Esophagus muscularis mucosa (tissue), 4 donors: ENCODE results near the gene CPLANE2. TPM values are rescaled to one million over a fixed set of nuclear protein-coding genes. Genes with fewer than 3 reads are reported as not detected.
A peak's percentile ranks its signal among the peaks of the same experiment; 100 is the strongest.
"Not testable (repeated sequence)": the region's sequence is repeated elsewhere in the genome, so short reads cannot be mapped to it uniquely, and the experiment has no call there.

ENCODE experiments used
- DNase-seq: peaks from one replicate; pipeline ENCODE4 v3.0.0-alpha.2; 2017; ENCODE audit errors: extremely low spot score
- H3K27ac ChIP-seq, 4 donors: fragments of 200-600 bp; sonication (generic); replicated peaks in 1 of 4; 1 replicate in 3 of 4; 2 replicates in 1 of 4; pipeline ENCODE4 v1.5.1; 2016 to 2019; ENCODE audit warnings: mild to moderate bottlenecking in 1 of 4
- H3K27me3 ChIP-seq, 4 donors: fragments of 200-600 bp; sonication (generic); one replicate each; pipeline versions ENCODE4 v1.5.1 to v1.6.0; 2016 to 2019
- H3K36me3 ChIP-seq, 4 donors: fragments of 200-600 bp; sonication (generic); one replicate each; pipeline ENCODE4 v1.5.1; 2016 to 2019
- H3K4me1 ChIP-seq, 4 donors: fragments of 200-600 bp; sonication (generic); one replicate each; pipeline ENCODE4 v1.5.1; 2016 to 2019
- H3K4me3 ChIP-seq, 4 donors: fragments of 200-600 bp; sonication (generic); 1 replicate in 2 of 4; 2 replicates in 2 of 4; pipeline ENCODE4 v1.5.1; 2016 to 2019; ENCODE audit warnings: mild to moderate bottlenecking in 4 of 4, moderate library complexity in 1 of 4
- H3K9me3 ChIP-seq, 4 donors: fragments of 200-600 bp; sonication (generic); 1 replicate in 3 of 4; 2 replicates in 1 of 4; pipeline ENCODE4 v1.5.1; 2016 to 2019
- EP300 ChIP-seq: sonication (generic); formaldehyde crosslinking; IDR thresholded peaks from one replicate; pipeline ENCODE4 v1.6.1; 2017; ENCODE audit warnings: antibody characterized with exemption
- POLR2A ChIP-seq: fragments of 450-650 bp; IDR thresholded peaks from one replicate; pipeline ENCODE4 v1.6.1; 2017; ENCODE audit warnings: antibody characterized with exemption, moderate library complexity, mild to moderate bottlenecking, low read depth
- POLR2AphosphoS5 ChIP-seq, 2 donors: sonication (generic); formaldehyde crosslinking; IDR thresholded peaks; one replicate each; pipeline ENCODE4 v1.6.1; 2017; ENCODE audit warnings: antibody characterized with exemption in 2 of 2
- WGBS: methylation state at CpG from one replicate; pipeline ENCODE4 v1.1.5; 2018; 5-methylcytosine and 5-hydroxymethylcytosine counted together
- intact Hi-C: fragments of 100-400 bp; cut with DNase I; formaldehyde crosslinking; loops from one replicate; pipeline ENCODE4 v1.15.1; 2023
- total RNA-seq, 4 donors: library from RNA; depleted of rRNA; stranded (reverse); fragments of >200 nt; gene quantifications; one replicate each; pipeline versions ENCODE4 v1.1.0 to v1.2.1, GENCODE V29; 2016
- TF ChIP-seq, protein P1 (sequence below), 3 experiments: fragments of 200-600 bp in 2 of 3; fragments of 450-650 bp in 1 of 3; sonication (generic) in 2 of 3; IDR thresholded peaks; one replicate each; pipeline ENCODE4 v1.5.1; 2017 to 2019; ENCODE audit warnings: antibody characterized with exemption in 3 of 3, mild to moderate bottlenecking in 2 of 3, moderate library complexity in 1 of 3

Gene CPLANE2
- total RNA-seq, 4 donors from 2014 or later = 7.5 to 26.0 (median 12.2) TPM

DNA sequence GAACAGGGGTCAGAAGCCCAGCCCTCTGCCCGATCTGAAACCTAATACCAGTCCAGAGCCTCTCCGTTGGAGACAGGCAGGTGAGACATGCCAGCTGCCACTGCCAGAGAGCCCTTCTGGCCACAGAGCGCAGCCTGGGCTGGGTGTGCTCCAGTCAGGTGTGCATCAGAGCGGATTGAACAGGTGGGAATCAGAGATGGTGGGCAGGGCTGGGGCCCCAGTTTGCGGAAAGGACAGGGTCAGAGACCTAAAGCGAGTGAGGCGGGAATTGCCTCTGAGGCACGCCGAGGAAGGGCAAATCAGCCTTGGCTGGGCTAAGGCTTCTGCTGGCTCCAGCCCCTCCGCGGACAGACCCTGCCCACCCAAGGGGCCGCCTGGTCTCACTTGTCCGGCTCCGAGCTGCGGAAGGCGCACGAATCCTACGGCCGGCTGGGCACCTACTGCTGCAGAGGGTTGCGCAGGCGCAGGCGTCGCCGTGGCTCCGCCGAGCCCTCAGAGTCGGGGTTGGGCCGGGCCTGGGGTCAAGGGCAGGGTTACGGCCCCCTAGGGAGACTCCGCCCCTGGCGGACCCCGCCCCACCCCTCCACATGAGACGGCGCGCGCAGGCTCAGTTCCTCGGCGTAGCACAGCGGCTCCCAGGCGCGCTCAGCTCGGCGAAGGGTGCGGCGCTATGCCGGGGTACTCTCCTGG lies 10.3 kb downstream of the CPLANE2 start:
- Histone ChIP-seq H3K27ac (no peak overlapping the region), H3K4me3 (peak overlapping the region; percentile 25 to 44 (median 33)), H3K36me3 (peaks cover 0 to 5% (median 2%) of the 10 kb centered on the region in 4 donors), H3K27me3 (peaks cover 6 to 45% (median 25%) of the 10 kb centered on the region in 4 donors), H3K9me3 (peaks cover 0 to 12% (median 0%) of the 10 kb centered on the region in 4 donors), H3K4me1 (peaks cover 12 to 21% (median 17%) of the 10 kb centered on the region in 4 donors)
- no peak for DNase-seq
- TF ChIP-seq POLR2A = no peak
- no peak for TF ChIP-seq EP300
- no peak for TF ChIP-seq POLR2AphosphoS5 (IDR thresholded peaks at IDR 0.05)
- TF ChIP-seq, protein P1, sequence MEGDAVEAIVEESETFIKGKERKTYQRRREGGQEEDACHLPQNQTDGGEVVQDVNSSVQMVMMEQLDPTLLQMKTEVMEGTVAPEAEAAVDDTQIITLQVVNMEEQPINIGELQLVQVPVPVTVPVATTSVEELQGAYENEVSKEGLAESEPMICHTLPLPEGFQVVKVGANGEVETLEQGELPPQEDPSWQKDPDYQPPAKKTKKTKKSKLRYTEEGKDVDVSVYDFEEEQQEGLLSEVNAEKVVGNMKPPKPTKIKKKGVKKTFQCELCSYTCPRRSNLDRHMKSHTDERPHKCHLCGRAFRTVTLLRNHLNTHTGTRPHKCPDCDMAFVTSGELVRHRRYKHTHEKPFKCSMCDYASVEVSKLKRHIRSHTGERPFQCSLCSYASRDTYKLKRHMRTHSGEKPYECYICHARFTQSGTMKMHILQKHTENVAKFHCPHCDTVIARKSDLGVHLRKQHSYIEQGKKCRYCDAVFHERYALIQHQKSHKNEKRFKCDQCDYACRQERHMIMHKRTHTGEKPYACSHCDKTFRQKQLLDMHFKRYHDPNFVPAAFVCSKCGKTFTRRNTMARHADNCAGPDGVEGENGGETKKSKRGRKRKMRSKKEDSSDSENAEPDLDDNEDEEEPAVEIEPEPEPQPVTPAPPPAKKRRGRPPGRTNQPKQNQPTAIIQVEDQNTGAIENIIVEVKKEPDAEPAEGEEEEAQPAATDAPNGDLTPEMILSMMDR (IDR thresholded peaks at IDR 0.05) = no peak
- WGBS = 48% methylated on average over 19 of the region's 46 CpGs
- intact Hi-C loops = no loop called here

DNA sequence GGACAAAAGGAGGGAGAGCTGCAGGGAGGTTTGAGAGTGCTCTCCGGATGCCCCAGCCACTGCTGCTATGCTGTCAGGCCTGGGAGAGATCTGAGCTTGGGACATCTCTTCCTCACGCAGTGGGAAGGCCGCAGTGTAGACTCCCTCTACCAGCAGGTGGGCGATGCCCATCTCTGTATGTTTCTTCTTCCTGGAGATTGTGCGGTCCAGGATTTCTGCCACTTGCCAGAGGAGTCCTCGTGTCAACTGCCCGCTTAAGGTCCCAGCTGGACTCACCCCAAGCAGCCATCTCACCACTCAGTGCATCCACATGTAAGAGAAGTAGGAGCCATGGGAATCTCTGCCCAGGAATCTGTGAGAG lies 10.9 kb downstream of the CPLANE2 start:
- Histone ChIP-seq H3K36me3 (peaks cover 0 to under 1% (median 0%) of the 10 kb centered on the region in 4 donors), H3K4me1 (peaks cover 12 to 21% (median 17%) of the 10 kb centered on the region in 4 donors), H3K27me3 (peaks cover 6 to 45% (median 25%) of the 10 kb centered on the region in 4 donors), H3K27ac (no peak overlapping the region), H3K4me3 (no peak overlapping the region), H3K9me3 (peaks cover 0 to 12% (median 0%) of the 10 kb centered on the region in 4 donors)
- 93% methylated on average over 6 of the region's 7 CpGs for WGBS
- TF ChIP-seq POLR2A (no peak), POLR2AphosphoS5 (IDR thresholded peaks at IDR 0.05) (no peak), EP300 (no peak)
- TF ChIP-seq, protein P1 (IDR thresholded peaks at IDR 0.05) = no peak
- no peak for DNase-seq
- intact Hi-C loops = no loop called here

DNA sequence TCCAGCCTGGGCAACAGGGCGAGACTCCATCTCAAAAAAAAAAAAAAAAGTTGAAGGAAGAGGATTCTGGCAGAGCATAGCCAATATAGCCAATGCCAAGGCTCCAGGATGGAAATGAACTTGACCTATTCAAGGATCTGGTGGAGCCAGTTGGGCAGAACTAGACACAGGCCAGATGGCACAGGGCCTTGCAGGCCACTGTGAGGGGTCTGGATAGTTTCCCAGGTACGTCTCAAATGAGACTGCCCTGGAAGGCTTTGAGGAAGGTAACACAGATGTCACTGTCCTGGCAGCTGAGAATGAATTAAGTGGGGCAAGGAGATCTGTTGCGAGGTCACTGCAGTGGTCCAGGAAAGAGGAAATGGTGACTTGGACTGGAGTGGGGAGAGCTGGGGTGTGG lies 12.5 kb downstream of the CPLANE2 start:
- peaks cover 0 to 12% (median 0%) of the 10 kb centered on the region in 4 donors for H3K9me3 ChIP-seq
- no peaks in the 10 kb centered on the region for H3K36me3 ChIP-seq
- 79% methylated on average over 3 of the region's 3 CpGs for WGBS
- peaks cover 6 to 41% (median 25%) of the 10 kb centered on the region in 4 donors for H3K27me3 ChIP-seq
- H3K27ac ChIP-seq = no peak overlapping the region
- intact Hi-C loops = no loop called here
- no peak for DNase-seq
- H3K4me1 ChIP-seq = peaks cover 12 to 21% (median 17%) of the 10 kb centered on the region in 4 donors
- TF ChIP-seq POLR2AphosphoS5 (IDR thresholded peaks at IDR 0.05) = no peak
- TF ChIP-seq, protein P1 (IDR thresholded peaks at IDR 0.05) = no peak
- no peak for TF ChIP-seq POLR2A
- no peak for TF ChIP-seq EP300
- no peak overlapping the region for H3K4me3 ChIP-seq

DNA sequence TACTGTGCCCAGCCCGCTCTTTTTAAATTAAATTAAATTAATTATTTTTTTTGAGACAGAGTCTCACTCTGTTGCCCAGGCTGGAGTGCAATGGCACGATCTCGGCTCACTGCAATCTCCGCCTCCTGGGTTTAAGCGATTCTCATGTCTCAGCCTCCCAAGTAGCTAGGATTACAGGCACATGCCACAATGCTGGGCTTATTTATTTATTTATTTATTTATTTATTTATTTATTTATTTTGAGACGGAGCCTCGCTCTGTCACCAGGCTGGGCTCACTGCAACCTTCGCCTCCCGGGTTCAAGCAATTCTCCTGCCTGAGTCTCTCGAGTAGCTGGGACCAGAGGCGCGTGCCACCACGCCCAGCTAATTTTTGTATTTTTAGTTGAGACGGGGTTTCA lies 14.3 kb downstream of the CPLANE2 start:
- WGBS = 91% methylated on average over 14 of the region's 14 CpGs
- intact Hi-C loops, DNase-seq: not testable (repeated sequence)

DNA sequence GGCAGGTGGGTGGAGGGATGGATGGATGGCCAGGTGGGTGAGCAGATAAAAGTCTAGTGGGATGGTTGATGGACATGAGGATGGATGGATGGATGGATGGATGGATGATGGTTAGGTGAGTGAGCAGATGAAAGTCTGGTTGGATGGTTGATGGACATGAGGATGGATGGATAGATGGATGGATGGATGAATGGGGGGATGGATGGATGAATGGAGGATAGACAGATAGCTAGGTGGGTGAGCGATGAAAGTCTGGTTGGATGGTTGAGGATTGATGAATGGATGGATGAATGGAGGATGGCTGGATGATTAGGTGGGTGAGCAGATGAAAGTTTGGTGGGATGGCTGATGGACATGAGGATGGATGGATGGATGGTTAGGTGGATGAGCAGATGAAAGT lies 15.5 kb downstream of the CPLANE2 start:
- intact Hi-C loops = no loop called here
- H3K9me3 ChIP-seq = peaks cover 0 to 2% (median 0%) of the 10 kb centered on the region in 4 donors
- WGBS = 98% methylated on average over 1 of the region's 1 CpG
- no peak overlapping the region for H3K27ac ChIP-seq
- peaks cover 2 to 15% (median 4%) of the 10 kb centered on the region in 4 donors for H3K27me3 ChIP-seq
- TF ChIP-seq EP300 = no peak
- TF ChIP-seq, protein P1 (IDR thresholded peaks at IDR 0.05) = no peak
- TF ChIP-seq POLR2A = no peak
- no peak for TF ChIP-seq POLR2AphosphoS5 (IDR thresholded peaks at IDR 0.05)
- H3K4me3 ChIP-seq = no peak overlapping the region
- no peak for DNase-seq
- no peaks in the 10 kb centered on the region for H3K36me3 ChIP-seq
- H3K4me1 ChIP-seq = peaks cover 10 to 21% (median 19%) of the 10 kb centered on the region in 4 donors

More for the DNA sequence above, 14.3 kb downstream of the CPLANE2 start:
- Histone ChIP-seq H3K27me3 (peaks cover 6 to 27% (median 16%) of the 10 kb centered on the region in 4 donors), H3K9me3 (peaks cover 0 to 12% (median 0%) of the 10 kb centered on the region in 4 donors), H3K4me1 (peaks cover 16 to 23% (median 19%) of the 10 kb centered on the region in 4 donors)
- not testable (repeated sequence) for H3K27ac ChIP-seq, H3K4me3 ChIP-seq, H3K36me3 ChIP-seq
